IMR-90 (cell line): ENCODE measurements around the gene HBM. TPM values are rescaled to one million over a fixed set of nuclear protein-coding genes. Genes with fewer than 3 reads are reported as not detected.
"Not testable (repeated sequence)": the region's sequence is repeated elsewhere in the genome, so short reads cannot be mapped to it uniquely, and the experiment has no call there.

Experiments
- ATAC-seq: fragments of 200-7000 bp; cut with Tn5 transposase; 2 replicates; pipeline ENCODE4 v1.9.1; 2020; ENCODE audit warnings: low read depth, mild to moderate bottlenecking, moderate library complexity
- BruUV-seq: library from RNA; stranded (reverse); fragments of 400-500 nt; replicated peaks from 2 replicates; lab custom pipeline; 2021; lab: Mats Ljungman, UMichigan
- CTCF ChIA-PET: fragments of 300-600 bp; formaldehyde crosslinking; extraction: SDS; loops from one replicate; lab custom pipeline; 2021; ENCODE audit warnings: antibody characterized with exemption; lab: Yijun Ruan, JAX
- POLR2A ChIA-PET: fragments of 300-600 bp; sonication (Branson Sonifier 250); formaldehyde crosslinking; loops from one replicate; lab custom pipeline; 2022; ENCODE audit warnings: antibody characterized with exemption; ENCODE audit not compliant: unreplicated experiment; lab: Charles Lee
- DNase-seq: peaks from one replicate; pipeline ENCODE4 v3.0.0; 2013
- H2AFZ ChIP-seq: replicated peaks from 2 replicates; pipeline ENCODE3; 2013; ENCODE audit warnings: low read length, mild to moderate bottlenecking; ENCODE audit not compliant: poor library complexity
- H2AK5ac ChIP-seq: 2 replicates; pipeline ENCODE4 v1.6.1; 2013; ENCODE audit warnings: low read depth, low read length, inconsistent platforms
- H2AK9ac ChIP-seq: replicated peaks from 2 replicates; pipeline ENCODE3; 2013; ENCODE audit warnings: mild to moderate bottlenecking, low read depth, low read length, moderate library complexity; ENCODE audit not compliant: poor library complexity
- H2BK120ac ChIP-seq: 2 replicates; pipeline ENCODE4 v1.6.1; 2013; ENCODE audit warnings: low read depth, low read length, inconsistent platforms
- H2BK15ac ChIP-seq: 3 replicates; pipeline ENCODE4 v1.6.1; 2013; ENCODE audit warnings: low read depth, low read length, inconsistent platforms
- H2BK20ac ChIP-seq: 2 replicates; pipeline ENCODE4 v1.6.1; 2013; ENCODE audit warnings: low read depth, mild to moderate bottlenecking, inconsistent platforms, low read length, moderate library complexity
- H2BK5ac ChIP-seq: 2 replicates; pipeline ENCODE4 v1.6.1; 2013; ENCODE audit warnings: mild to moderate bottlenecking, low read depth, low read length, inconsistent platforms; ENCODE audit not compliant: poor library complexity, severe bottlenecking
- H3K14ac ChIP-seq: replicated peaks from 2 replicates; pipeline ENCODE4 v1.6.1; 2013; ENCODE audit warnings: low read depth, low read length, inconsistent platforms
- H3K18ac ChIP-seq: 2 replicates; pipeline ENCODE4 v1.6.1; 2013; ENCODE audit warnings: low read depth, low read length, control low read depth
- H3K23ac ChIP-seq: 2 replicates; pipeline ENCODE4 v1.6.1; 2013; ENCODE audit warnings: low read depth, low read length, inconsistent platforms
- H3K27ac ChIP-seq: 2 replicates; pipeline ENCODE4 v1.5.1; 2013; ENCODE audit warnings: mild to moderate bottlenecking, control low read depth, low read length; ENCODE audit not compliant: insufficient read depth
- H3K27me3 ChIP-seq: 2 replicates; pipeline ENCODE4 v1.6.1; 2013; ENCODE audit warnings: low read length; ENCODE audit not compliant: control insufficient read depth, insufficient read depth
- H3K36me3 ChIP-seq: 2 replicates; pipeline ENCODE4 v1.6.1; 2013; ENCODE audit warnings: low read length, mixed read lengths; ENCODE audit not compliant: control insufficient read depth, insufficient read depth
- H3K4ac ChIP-seq: 2 replicates; pipeline ENCODE4 v1.6.1; 2013; ENCODE audit warnings: low read depth, low read length, inconsistent platforms
- H3K4me1 ChIP-seq: 2 replicates; pipeline ENCODE4 v1.6.1; 2013; ENCODE audit warnings: low read length, mixed read lengths; ENCODE audit not compliant: control insufficient read depth, insufficient read depth
- H3K4me2 ChIP-seq: 2 replicates; pipeline ENCODE4 v1.6.1; 2013; ENCODE audit warnings: low read depth, mild to moderate bottlenecking, control low read depth, low read length, moderate library complexity
- H3K4me3 ChIP-seq: 2 replicates; pipeline ENCODE4 v1.5.1; 2013; ENCODE audit warnings: low read depth, mild to moderate bottlenecking, control low read depth, low read length, moderate library complexity; ENCODE audit not compliant: insufficient read depth
- H3K56ac ChIP-seq: 2 replicates; pipeline ENCODE4 v1.6.1; 2013; ENCODE audit warnings: low read length, inconsistent platforms; ENCODE audit not compliant: insufficient read depth; ENCODE audit errors: extremely low read depth
- H3K79me1 ChIP-seq, 2 experiments: 2 replicates each; pipeline ENCODE4 v1.6.1; 2013; ENCODE audit warnings: low read length in 2 of 2, inconsistent platforms in 1 of 2, low read depth in 1 of 2
- H3K9ac ChIP-seq: 2 replicates; pipeline ENCODE4 v1.6.1; 2013; ENCODE audit warnings: low read depth, low read length, control low read depth
- H3K9me1 ChIP-seq: 2 replicates; pipeline ENCODE4 v1.6.1; 2013; ENCODE audit warnings: low read length, inconsistent platforms; ENCODE audit not compliant: insufficient read depth
- H3K9me3 ChIP-seq: 2 replicates; pipeline ENCODE4 v1.6.1; 2013; ENCODE audit warnings: low read length; ENCODE audit not compliant: control insufficient read depth, insufficient read depth
- H4K20me1 ChIP-seq: 2 replicates; pipeline ENCODE4 v1.6.1; 2013; ENCODE audit warnings: low read length, inconsistent platforms; ENCODE audit not compliant: insufficient read depth
- H4K5ac ChIP-seq: 2 replicates; pipeline ENCODE4 v1.6.1; 2013; ENCODE audit warnings: mild to moderate bottlenecking, low read depth, low read length, control low read depth
- H4K8ac ChIP-seq, 2 experiments: 2 replicates each; pipeline ENCODE4 v1.6.1; 2013; ENCODE audit warnings: low read depth in 2 of 2, low read length in 2 of 2, control low read depth in 1 of 2, inconsistent platforms in 1 of 2
- H4K91ac ChIP-seq: 2 replicates; pipeline ENCODE4 v1.6.1; 2013; ENCODE audit warnings: low read depth, low read length, inconsistent platforms; ENCODE audit not compliant: insufficient read depth
- WGBS, 2 experiments: methylation state at CpG; one replicate each; pipeline versions ENCODE4 v1.1.5 to v1.1.7; 2013; ENCODE audit warnings: missing lambda C conversion rate in 2 of 2; ENCODE audit not compliant: insufficient read length in 1 of 2; ENCODE audit errors: extremely low coverage in 2 of 2; 5-methylcytosine and 5-hydroxymethylcytosine counted together
- dilution Hi-C: fragments of 300-500 bp; cut with HindIII; formaldehyde crosslinking; loops from one replicate; pipeline ENCODE4 v1.14.3; 2018; ENCODE audit warnings: low sequenced_read_pairs; ENCODE audit not compliant: unreplicated experiment
- in situ Hi-C: fragments of 300-500 bp; cut with MboI; formaldehyde crosslinking; loops from 3 replicates; pipeline ENCODE4 v1.14.3; 2019; ENCODE audit warnings: low sequenced_read_pairs, inconsistent platforms, mixed read lengths
- intact Hi-C: fragments of 100-400 bp; cut with micrococcal nuclease; formaldehyde crosslinking; loops from 2 replicates; pipeline ENCODE4 v1.10.0; 2022
- polyA plus RNA-seq, 3 experiments: library from polyadenylated mRNA; depleted of rRNA; stranded (reverse); fragments of >200 nt; gene quantifications; 2 replicates each; pipeline ENCODE4 v1.2.3, GENCODE V29; 2012; ENCODE audit warnings: low replicate concordance in 1 of 3
- total RNA-seq: library from RNA; depleted of rRNA; stranded (reverse); fragments of >200 nt; gene quantifications from 2 replicates; pipeline ENCODE4 v1.2.3, GENCODE V29; 2012

The HBM gene
- total and polyA plus RNA-seq, 2 of the 4 experiments (the other 2 are of a cell fraction) = not detected

- H2AFZ ChIP-seq, intact Hi-C loops: not testable (repeated sequence)
Measured at GRCh38 chr16:172374-172941, 6.7 kb downstream of the HBM start, which contains the start of gene HBA2. Gene HBA2, plus strand, starts transcription at chr16:172876. Its CDS starts 37 bp downstream, at chr16:172913.

GRCh38 chr16:173211-173854, 7.6 kb downstream of the HBM start:
- POLR2A ChIA-PET, H3K4me3 ChIP-seq, dilution Hi-C loops, H3K23ac ChIP-seq, intact Hi-C loops, H3K4me1 ChIP-seq, H3K9me1 ChIP-seq, H2AK9ac ChIP-seq, H3K9ac ChIP-seq, ATAC-seq, H4K8ac ChIP-seq, H4K5ac ChIP-seq, H2AK5ac ChIP-seq, H2BK15ac ChIP-seq, H3K4ac ChIP-seq, H3K27ac ChIP-seq, H2BK5ac ChIP-seq, H3K18ac ChIP-seq, in situ Hi-C loops, H4K20me1 ChIP-seq, CTCF ChIA-PET, H2BK20ac ChIP-seq, H4K91ac ChIP-seq, H3K79me1 ChIP-seq, H3K9me3 ChIP-seq, H3K56ac ChIP-seq, H2AFZ ChIP-seq, H3K14ac ChIP-seq, H3K36me3 ChIP-seq, H2BK120ac ChIP-seq, H3K4me2 ChIP-seq, DNase-seq, BruUV-seq: not testable (repeated sequence)
- peaks cover 45% of the 10 kb centered on the region for H3K27me3 ChIP-seq
- no CpG with 5 or more reads among the region's 44 CpGs for WGBS, 2 experiments

More at GRCh38 chr16:172374-172941, 6.7 kb downstream of the HBM start, which contains the start of gene HBA2:
- H3K4me3 ChIP-seq, H2BK15ac ChIP-seq, H3K9ac ChIP-seq, H4K5ac ChIP-seq, H3K9me1 ChIP-seq, CTCF ChIA-PET, H3K56ac ChIP-seq, H3K79me1 ChIP-seq, H3K36me3 ChIP-seq, H4K91ac ChIP-seq, H3K9me3 ChIP-seq, H4K8ac ChIP-seq, H2BK120ac ChIP-seq, H3K14ac ChIP-seq, DNase-seq, H4K20me1 ChIP-seq, BruUV-seq, H3K4ac ChIP-seq, H3K23ac ChIP-seq, H2AK5ac ChIP-seq, H3K4me1 ChIP-seq, H3K18ac ChIP-seq, ATAC-seq, POLR2A ChIA-PET, H3K27ac ChIP-seq, H2BK5ac ChIP-seq, in situ Hi-C loops, dilution Hi-C loops, H3K4me2 ChIP-seq, H2BK20ac ChIP-seq, H2AK9ac ChIP-seq: not testable (repeated sequence)
- peaks cover 45% of the 10 kb centered on the region for H3K27me3 ChIP-seq
- WGBS, 2 experiments = no CpG with 5 or more reads among the region's 74 CpGs
